Measurements from ENCODE around the gene SOX30.
A peak's percentile ranks its signal among the peaks of the same experiment; 100 is the strongest.
"Not testable (repeated sequence)": the region's sequence is repeated elsewhere in the genome, so short reads cannot be mapped to it uniquely, and the experiment has no call there.

Gene SOX30

DNA sequence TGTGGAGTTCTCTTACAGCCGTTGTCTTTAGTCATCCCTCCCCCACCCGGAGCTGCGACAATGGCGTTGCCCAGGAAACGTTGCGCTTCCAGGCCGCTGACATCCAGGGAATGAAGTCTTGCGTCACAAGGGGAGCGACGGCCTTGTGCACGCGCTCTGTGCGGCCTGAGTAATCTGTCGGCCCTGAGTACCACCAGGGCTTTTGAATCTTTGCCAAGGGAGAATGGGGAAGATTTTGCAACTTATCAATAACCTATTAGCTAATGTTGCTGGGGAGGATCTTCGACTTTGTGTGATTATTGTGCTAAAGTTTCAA is at the start of gene SOX30:
Gene SOX30, minus strand, starts transcription at position 62 of the 316 bp plus-strand sequence. CDS start 360 bp downstream, outside the sequence.
- no peak for DNase-seq (ENCODE audit: low read depth)
- TF ChIP-seq, protein P1, sequence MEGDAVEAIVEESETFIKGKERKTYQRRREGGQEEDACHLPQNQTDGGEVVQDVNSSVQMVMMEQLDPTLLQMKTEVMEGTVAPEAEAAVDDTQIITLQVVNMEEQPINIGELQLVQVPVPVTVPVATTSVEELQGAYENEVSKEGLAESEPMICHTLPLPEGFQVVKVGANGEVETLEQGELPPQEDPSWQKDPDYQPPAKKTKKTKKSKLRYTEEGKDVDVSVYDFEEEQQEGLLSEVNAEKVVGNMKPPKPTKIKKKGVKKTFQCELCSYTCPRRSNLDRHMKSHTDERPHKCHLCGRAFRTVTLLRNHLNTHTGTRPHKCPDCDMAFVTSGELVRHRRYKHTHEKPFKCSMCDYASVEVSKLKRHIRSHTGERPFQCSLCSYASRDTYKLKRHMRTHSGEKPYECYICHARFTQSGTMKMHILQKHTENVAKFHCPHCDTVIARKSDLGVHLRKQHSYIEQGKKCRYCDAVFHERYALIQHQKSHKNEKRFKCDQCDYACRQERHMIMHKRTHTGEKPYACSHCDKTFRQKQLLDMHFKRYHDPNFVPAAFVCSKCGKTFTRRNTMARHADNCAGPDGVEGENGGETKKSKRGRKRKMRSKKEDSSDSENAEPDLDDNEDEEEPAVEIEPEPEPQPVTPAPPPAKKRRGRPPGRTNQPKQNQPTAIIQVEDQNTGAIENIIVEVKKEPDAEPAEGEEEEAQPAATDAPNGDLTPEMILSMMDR (conservative IDR thresholded peaks at IDR 0.05; ENCODE audit: control insufficient read depth, insufficient read depth, low read depth, low read length): no peak
- H3K4me3 ChIP-seq (ENCODE audit: control insufficient read depth, low read depth, low read length): peak within 1 kb of the TSS; percentile 34

DNA sequence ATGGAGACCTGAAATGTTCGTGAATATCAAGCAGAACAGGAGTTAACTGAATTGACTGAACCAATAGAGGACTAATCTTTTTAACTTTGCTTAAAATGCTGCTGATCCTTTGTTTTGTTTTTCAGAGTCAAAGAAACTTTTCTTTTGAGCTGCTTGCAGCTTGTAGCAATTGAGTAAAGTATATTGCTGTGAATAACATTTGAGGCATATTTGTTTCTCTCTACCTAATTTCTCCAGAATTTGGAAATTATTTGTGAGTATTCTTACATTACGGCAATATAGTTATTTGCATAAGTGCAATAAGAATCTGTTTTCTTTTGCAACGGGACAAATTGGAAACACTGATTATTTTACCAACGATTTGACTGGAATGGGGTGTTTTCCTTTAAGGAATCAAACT is 46.4 kb upstream of the SOX30 start:
- not testable (repeated sequence) for DNase-seq (ENCODE audit: low read depth)

DNA sequence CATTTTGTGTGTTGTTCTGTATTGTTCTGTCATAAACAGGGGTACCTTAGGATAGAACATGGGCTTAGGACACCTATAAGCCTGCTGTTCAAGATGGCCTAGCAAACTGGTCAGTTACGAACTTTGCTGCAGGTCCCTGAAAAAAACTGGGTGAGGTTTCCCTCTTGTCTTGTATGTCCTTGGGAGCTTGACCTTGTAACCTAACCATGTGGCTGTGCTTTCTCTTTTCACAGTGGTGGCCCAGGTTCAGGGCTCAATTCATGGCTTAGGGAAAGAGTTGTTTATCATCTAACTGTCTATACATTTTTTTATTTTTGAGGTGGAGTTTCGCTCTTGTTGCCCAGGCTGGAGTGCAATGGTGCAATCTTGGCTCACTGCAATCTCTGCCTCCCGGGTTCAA is 43.9 kb upstream of the SOX30 start:
- not testable (repeated sequence) for DNase-seq (ENCODE audit: low read depth); H3K4me3 ChIP-seq (ENCODE audit: control insufficient read depth, low read depth, low read length)

More for the DNA sequence above, 46.4 kb upstream of the SOX30 start:
- H3K4me3 ChIP-seq (ENCODE audit: control insufficient read depth, low read depth, low read length): not testable (repeated sequence)

DNA sequence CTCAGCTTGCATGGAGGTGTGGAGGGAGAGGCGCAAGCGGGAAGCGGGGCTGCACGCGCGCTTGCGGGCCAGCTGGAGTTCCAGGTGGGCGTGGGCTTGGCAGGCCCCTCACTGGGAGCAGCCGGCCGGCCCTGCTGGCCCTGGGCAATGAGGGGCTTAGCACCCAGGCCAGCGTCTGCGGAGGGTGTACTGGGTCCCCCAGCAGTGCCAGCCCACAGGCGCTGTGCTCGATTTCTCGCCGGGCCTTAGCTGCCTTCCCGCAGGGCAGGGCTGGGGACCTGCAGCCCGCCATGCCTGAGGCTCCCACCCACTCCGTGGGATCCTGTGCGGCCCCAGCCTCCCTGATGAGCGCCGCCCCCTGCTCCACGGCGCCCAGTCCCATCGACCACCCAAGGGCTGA is 41.6 kb upstream of the SOX30 start:
- H3K4me3 ChIP-seq (ENCODE audit: control insufficient read depth, low read depth, low read length); DNase-seq (ENCODE audit: low read depth): not testable (repeated sequence)

DNA sequence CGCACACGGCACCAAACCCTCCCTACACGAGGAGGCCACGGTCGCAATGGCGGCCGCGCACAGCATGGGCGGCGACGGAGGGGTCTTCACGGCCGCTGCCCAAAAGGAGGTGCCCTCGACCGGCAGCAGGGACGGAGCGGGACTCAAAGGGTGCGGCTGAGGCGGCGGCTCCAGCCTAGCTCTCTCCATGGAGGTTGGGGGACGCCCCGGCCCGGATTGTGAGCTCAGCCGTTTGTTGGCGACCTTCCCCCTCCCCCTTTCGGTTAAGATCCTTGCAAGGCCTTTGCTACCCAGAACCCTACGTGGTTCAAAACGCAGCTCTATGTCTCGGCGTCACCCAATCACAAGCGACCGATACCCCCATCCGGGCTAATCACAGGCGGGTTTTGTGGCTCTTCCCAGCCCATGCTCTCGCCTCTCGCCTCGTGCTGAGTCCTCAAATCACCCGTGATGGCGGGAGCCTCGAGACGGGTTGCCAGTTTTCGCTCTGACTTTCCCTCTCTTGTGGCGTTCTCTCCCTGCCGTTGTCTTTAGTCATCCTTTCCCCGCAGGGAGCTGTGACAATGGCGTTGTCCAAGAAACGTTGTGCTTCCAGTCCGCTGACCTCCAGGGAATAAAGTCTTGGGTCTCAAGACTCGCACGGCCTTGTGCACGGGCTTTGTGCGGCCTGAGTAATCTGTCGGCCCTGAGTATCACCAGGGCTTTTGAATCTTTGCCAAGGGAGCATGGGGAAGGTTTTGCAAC is 38.6 kb upstream of the SOX30 start:
- TF ChIP-seq, protein P1 (conservative IDR thresholded peaks at IDR 0.05; ENCODE audit: control insufficient read depth, insufficient read depth, low read depth, low read length): no peak
- DNase-seq (ENCODE audit: low read depth): no peak
- H3K4me3 ChIP-seq (ENCODE audit: control insufficient read depth, low read depth, low read length): no peak overlapping the region

DNA sequence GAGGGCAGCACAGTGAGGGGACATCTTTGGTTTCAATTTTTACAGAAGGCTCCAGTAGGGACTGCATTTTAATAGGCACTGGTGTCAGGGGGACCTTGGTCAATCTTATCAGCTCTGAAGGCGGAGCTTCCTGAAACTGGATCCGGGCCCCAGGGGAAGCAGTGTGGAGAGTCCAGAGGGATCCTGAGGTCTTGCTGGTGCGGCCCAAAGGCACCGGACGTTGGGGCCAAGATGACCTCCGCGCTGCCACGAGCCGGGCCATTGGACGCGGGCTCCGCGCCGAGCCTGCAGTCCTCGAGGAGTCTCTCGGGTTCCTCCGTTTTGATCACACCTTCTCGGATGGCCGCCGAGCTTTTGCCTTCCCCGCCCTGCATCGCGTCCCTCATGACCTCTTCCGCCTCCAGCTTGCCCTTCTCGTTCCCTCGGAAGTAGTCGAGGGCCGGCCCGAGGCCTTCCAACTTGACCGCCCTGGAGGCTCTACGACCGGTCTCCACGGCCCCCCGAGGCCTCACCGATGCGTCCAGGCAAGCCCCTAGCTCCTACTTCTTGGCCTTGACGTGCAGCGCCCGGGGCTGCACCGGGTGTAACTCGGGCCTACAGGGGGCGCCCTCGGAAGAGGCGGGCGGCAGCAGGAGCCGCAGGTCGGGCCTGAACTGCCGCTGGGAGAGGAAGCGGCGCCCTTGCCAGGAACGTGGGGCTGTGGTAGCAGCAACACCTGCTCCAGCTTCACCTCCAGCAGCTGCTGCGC is 37.9 kb upstream of the SOX30 start:
- no peak overlapping the region for H3K4me3 ChIP-seq (ENCODE audit: control insufficient read depth, low read depth, low read length)

DNA sequence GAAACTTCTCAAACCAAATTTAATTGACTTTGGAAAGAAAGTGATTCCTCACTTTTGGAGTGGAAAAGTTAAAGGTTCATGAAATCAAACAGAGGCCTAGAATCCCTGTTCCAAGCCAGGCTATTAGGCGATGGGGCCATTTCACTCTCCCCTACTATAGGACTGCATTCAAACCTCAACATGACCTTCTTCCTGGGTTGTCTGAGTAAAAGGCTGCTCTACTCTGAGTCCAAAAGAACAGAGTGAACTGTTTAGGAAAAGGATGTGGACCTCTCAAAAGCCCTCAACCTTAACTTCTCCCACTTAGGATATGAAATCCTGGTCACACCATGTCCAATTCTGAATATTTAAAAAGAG is 34.9 kb upstream of the SOX30 start:
- no peak for DNase-seq (ENCODE audit: low read depth)
- TF ChIP-seq, protein P1 (conservative IDR thresholded peaks at IDR 0.05; ENCODE audit: control insufficient read depth, insufficient read depth, low read depth, low read length): no peak
- no peak overlapping the region for H3K4me3 ChIP-seq (ENCODE audit: control insufficient read depth, low read depth, low read length)

More for the DNA sequence above, 37.9 kb upstream of the SOX30 start:
- no peak for DNase-seq (ENCODE audit: low read depth)
- TF ChIP-seq, protein P1 (conservative IDR thresholded peaks at IDR 0.05; ENCODE audit: control insufficient read depth, insufficient read depth, low read depth, low read length): no peak

DNA sequence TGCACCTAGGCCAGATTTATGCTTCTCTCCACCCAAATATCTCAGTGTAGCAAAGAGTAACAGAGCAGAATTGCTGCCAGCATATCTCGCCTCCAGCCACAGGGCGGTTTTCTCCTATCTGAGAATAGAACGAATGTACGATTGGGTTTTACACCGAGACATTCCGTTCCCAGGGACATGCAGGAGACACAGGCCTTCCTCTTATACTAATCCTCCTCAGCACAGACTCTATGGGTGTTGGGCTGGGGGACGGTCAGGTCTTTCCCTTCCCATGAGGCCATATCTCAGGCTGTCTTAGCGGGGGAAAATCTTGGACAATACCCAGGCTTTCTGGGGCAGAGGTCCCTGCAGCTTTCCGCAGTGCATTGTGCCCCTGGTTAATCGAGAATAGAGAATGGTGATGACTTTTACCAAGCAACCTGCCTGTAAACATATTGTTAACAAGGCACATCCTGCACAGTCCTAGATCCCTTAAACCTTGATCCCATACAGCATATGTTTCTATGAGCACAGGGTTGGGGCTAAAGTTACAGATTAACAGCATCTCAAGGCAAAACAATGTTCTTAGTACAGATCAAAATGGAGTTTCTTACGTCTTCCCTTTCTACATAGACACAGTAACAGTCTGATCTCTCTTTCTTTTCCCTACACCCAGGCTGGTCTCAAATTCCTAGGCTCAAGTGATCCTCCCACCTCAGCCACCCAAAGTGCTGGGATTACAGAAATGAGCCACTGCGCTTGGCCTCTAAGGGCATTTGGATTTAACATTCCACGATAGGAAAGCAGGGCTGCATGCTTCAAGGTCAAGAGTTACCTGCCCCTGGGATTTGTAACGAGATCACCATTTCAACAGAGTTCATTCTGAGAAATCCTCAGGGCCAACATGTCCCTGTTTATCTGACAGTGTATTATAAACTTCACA is 34.3 kb upstream of the SOX30 start:
- H3K4me3 ChIP-seq (ENCODE audit: control insufficient read depth, low read depth, low read length); DNase-seq (ENCODE audit: low read depth): not testable (repeated sequence)

Data from fibroblast of mammary gland (primary cell).